ENCODE data around the gene LAMA2.

- TF ChIP-seq POLR2A (IDR thresholded peaks at IDR 0.05; ENCODE audit: low read length) (no peak), GATA1 (IDR thresholded peaks at IDR 0.05; ENCODE audit: low read depth, low read length) (no peak)
Observed at GRCh38 chr6:129331450-129332138, 448.7 kb downstream of the LAMA2 start.

Data from erythroblast (primary cell).